NCI-H226 (cell line): ENCODE measurements around the gene CEBPA.

ENCODE experiments used
- DNase-seq: peaks from one replicate; pipeline ENCODE4 v3.0.0-alpha.2; 2015

The CEBPA gene

DNA sequence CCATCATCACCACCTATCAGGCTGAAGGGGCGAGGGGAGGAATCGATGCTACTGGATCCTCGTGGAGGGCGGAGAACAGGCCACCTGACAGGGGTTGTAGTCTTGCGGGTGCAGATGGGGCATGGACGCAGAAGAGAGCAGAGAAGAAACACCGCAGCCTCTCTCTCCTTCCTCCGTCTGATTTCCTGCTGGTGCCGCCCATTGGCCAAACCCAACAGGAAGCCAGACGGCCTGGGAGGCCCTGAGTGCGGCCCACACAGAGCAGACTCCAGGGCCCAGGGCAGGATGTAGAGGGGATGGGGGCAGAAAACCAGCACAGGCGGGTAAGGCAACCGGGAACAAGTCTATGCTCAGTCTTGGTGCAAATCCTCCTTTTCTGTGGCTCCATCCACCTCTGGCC lies 15.4 kb downstream of the CEBPA start:
- DNase-seq: no peak

GRCh38 chr19:33285441-33285927 lies 16.9 kb downstream of the CEBPA start:
- DNase-seq: no peak

DNA sequence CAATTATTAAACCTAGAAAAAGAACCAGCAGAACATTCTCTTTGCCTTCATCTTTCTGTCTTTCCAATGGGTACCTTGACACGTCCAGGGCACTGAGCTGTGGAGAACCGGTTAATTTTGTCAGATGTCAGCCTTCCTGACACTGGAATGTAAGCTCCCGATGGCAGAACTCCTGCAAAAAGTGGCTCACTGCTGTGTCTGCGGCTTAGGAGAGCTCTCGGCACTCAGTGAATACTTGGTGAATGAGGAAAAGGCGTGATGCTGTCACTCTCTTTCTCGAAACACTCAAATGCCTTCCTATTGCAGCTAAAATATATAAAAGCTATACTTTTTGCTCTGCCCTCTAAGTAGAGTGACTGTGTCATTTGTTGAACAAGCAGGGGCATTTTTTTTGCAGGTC lies 17.6 kb downstream of the CEBPA start:
- no peak for DNase-seq

DNA sequence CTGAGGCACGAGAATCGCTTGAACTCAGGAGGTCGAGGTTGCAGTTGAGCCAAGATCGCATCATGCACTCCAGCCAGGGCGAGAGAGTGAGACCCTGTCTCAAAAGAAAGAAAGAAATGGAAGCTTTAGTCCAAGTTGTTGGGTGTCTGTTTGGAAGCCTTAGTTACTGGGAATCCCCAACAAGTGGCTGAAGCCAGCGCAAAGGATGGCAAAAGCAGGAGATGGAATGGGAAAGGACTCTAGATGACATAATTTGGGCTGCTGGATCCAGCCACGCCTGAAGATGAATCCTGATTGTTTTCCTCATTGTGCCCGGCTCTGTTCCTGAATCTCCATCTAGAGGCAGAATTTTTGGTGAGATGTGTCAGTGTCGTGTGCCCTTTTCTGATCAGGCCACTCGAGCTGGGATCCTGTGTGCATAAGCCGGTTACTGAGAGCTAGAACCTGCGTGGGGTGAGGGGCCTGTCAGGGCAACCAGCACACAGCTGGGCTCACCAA lies 18.1 kb downstream of the CEBPA start:
- no peak for DNase-seq

- DNase-seq: no peak
These were observed 18.7 kb downstream of the CEBPA start for GRCh38 chr19:33283589-33283988.

DNA sequence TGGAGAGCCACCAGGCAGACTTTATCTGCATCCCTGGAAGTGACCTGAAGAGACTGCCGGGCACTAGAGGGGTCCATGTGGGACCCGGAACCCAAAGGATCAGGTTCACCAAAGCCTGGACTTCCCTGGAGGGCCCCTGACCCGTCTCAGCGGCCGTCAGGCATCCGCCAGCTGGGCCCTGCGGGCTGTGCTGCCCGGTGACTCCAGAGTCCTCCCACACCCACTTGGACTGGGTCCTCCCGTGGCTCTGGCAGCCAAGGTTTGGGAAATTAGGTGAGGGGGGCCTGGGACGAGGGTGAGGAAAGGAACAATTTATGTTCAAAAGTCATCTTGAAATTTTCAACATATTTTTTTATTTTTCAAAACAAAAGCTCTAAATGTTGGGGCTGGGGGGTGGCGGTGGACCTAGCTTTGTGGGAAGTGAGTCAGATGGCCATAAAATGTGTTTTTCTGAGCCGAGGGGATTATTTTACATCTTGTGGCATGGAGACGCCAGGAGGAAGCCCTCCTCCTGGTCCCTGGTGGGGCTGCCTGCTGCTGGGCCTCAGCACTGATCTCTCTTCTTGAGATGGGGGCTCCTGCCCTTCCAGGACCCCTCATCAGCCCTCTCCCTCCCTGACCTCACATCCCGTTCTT lies 20.2 kb downstream of the CEBPA start:
- DNase-seq: no peak

DNA sequence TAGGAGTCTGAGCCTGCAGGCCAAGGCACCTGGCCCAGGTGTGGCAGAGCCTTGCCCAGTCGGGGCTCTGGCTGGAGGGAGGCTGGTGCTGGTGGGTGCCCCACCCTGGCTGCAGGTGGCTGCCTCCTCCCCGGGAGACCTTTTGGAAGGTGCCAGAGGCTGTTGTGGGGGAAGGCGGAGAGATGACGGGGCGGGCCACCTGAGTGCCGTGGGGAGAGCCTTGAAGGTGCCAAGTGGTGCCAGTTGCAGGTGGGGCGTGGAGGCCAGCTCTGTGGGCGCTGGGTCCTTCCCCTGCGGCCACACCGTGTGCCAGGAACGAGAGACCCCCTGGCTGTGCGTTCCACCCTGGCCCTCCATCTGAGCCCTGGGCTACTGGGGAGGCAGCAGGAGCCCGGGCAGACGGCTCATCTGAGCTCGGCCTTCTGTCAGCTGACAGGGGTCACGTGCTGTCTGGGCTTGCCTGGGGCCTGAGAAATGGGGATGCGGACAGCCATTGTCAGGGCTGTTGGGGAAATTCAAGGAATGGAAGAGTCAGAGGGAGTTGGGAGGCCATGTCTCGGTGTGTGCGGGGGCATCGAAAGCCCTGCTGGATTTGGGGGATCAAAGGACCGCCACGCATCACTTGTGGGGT lies 20.9 kb downstream of the CEBPA start:
- no peak for DNase-seq

- no peak for DNase-seq
These were observed 21.9 kb downstream of the CEBPA start for GRCh38 chr19:33280351-33280921.

DNA sequence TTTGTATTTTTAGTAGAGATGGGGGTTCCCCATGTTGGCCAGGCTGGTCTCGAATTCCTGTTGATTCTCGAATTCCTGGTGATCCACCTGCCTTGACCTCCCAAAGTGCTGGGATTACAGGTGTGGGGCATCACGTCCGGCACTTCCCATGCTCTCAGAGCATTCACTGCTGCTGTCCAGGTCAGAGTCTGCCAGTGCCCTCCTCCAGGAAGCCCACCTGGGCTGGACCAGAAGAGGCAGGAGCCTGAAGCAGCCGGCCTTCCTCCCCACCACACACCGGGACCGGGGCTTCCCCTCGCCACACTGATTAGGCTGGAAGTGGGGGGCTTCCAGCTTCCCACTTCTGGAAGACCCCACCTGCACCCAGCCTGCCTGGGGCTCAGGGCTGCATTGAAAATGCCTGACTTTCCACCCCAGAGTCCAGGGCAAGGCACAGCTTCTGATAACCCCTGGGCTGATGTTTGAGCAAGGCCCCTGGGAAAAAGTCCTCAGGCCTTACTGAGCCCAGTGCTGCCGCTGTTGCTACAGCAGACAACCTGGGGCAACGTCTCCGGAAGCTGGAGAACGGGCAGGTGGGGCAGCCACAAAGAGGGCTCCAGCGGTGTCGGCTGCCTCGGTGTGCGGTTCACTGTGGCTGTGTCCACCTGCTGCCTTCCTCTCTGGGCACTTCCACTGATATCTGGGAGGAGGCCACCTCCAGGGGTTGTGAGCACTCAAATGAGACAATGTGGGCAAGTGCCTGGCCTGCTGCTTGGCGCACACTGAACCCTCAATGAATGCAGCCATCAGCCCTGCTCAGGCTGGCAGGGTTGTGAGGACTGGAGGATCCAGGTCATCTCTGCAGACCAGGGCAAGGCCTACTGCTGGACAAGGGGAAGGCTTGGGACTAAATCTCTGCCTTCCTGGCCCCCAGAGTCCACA lies 22.6 kb downstream of the CEBPA start:
- DNase-seq: no peak

DNA sequence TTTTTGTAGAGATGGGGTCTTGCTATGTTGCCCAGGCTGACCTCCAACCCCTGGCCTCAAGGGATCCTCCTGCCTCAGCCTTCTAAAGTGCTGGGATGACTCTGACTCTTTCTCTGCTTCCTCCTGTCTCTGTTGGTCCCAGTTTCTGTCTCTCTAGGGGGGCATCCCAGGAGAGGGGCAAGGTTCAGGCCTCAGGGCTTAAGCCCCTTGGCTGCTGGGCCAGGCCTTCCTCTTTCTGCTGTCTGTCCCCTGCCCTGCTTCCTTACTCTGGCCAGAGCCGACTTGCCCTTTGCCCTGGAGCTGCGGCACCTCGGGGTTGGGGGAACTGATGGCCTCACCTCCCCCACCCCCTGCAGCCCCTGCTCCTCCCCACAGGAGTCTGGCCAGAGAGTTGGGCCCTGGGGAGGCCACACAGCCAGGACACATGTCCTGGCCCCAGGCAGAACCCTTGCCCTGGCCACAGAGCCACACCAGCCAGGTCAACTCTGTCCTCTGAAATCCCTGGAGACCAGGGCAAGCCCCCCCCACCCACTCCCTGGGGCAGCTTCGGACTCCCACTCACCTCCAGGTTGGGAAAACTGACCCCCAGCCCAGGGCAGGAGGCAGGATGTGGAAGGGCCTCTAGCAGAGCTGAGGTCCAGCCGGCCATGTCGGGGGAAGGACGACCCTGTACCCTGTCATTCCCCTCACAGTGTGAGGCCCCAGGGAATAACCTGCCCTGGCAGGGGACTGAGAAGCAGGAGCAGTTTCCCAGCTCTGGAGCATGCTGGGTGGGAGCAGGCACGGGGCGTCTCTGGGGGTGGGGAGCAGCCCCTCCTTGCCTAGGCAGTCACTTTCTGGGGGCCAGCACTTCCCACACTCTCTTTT lies 23.7 kb downstream of the CEBPA start:
- DNase-seq: no peak

DNA sequence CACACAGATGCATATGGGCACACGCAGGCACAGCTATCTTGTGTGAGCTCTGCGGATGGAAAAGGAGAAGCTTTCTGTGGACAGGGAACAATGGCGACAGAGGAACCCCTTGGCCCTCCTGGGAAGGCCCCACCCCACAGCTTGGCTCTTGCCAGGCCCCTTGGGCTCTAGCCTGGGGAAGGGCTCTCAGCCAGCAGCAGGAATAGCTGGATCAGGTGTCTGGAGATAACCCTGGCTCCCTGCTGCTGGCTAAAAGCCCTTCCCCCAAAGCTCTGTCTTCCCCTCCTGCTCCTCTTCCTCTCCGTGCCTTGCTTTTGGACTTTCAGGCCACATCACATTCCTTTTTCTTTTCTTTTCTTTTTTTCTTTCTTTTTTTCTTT lies 24.3 kb downstream of the CEBPA start:
- DNase-seq: no peak

DNA sequence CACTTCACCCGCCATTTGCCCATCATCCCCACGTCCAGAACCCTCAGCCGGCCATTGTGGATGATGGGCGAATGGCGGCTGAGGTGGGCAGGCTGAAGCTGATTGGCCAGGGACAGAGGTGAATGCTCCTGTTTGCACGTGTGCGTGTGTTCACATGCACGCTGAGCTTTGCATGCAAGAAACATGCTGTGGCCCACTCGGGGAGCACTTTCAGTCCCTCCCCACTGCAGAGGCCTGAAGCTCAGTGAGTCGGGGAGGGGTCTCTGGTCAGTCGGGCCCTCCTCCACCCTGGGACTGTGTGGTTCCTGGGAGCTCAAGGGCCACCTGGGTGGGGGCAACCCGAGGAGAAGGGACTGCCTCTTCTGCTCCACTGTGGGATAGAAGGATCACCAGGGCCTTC lies 24.9 kb downstream of the CEBPA start:
- DNase-seq: no peak

DNA sequence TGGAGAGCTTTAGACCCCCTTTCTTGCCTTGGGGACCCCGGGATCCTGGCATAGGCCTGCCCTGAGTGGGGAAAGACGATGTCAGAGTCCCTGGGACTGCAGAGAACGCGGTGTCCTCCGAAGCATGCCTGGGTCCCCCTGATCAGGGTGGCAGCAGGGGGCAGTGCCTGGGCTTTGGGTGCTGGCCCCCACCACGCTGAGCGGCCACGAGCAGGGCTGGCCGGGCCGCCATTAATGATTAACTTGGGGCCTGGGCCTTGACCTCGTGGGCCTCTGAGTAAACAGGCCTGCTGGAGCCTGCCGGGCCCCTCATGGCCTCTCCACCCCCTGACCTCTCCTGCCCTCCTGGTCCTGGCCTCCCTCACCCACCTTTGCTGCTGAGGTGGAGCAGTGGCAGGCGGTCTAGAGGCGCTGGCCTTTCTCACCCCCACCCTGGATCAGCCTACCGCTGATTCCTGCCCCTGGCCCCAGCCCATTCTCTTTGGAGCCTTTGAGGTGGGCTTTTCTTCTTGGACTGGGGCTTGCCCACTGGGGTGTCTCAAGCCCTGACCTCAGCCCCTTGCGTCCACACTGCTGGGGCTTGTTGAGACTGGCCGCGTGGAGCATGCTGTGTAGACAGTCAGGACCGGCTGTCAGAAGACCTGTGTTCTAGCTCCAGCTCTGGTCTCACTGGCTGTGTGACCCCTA lies 26.3 kb downstream of the CEBPA start:
- no peak for DNase-seq

- DNase-seq: no peak
These were observed 26.8 kb downstream of the CEBPA start for GRCh38 chr19:33275559-33275932.

GRCh38 chr19:33274663-33275558 lies 27.4 kb downstream of the CEBPA start:
- DNase-seq: no peak

- DNase-seq: peak; percentile 58
These were observed 28.3 kb downstream of the CEBPA start for GRCh38 chr19:33273881-33274662.

- DNase-seq: no peak
These were observed 29.1 kb downstream of the CEBPA start for GRCh38 chr19:33273065-33273736.

- DNase-seq: no peak
These were observed 30.9 kb downstream of the CEBPA start for GRCh38 chr19:33271246-33272021.
